Right lobe of liver (tissue), 4 donors: ENCODE results near the gene THSD1.

Experiments used
- CTCF ChIP-seq, 4 donors: fragments of 200-600 bp in 3 of 4; fragments of 450-650 bp in 1 of 4; IDR thresholded peaks; one replicate each; pipeline versions ENCODE4 v1.5.1 to v1.8.0; 2016 to 2022; ENCODE audit warnings: antibody characterized with exemption in 4 of 4, mild to moderate bottlenecking in 2 of 4
- POLR2A ChIP-seq: fragments of 450-650 bp; IDR thresholded peaks from one replicate; pipeline ENCODE4 v1.6.1; 2017; ENCODE audit warnings: antibody characterized with exemption, mild to moderate bottlenecking
- donor health status: DM: no; HTN: no; CAD: no.
- donor health status: DM: no; HTN: no; CAD: no.
- donor health status: DM: no; HTN: yes; CAD: no.

- TF ChIP-seq CTCF (IDR thresholded peaks at IDR 0.05) (no peak), POLR2A (no peak)
These were observed 48.5 kb upstream of the THSD1 start for GRCh38 chr13:52454459-52454819.
